GM23248 (cell line): ENCODE results near the gene APOL2. TPM values are rescaled to one million over a fixed set of nuclear protein-coding genes. Genes with fewer than 3 reads are reported as not detected.

Source experiments
- DNase-seq: peaks from one replicate; pipeline ENCODE4 v3.0.0-alpha.2; 2015
- H2AFZ ChIP-seq: fragments of 200-600 bp; sonication (generic); 2 replicates; pipeline ENCODE4 v1.6.1; 2016; ENCODE audit warnings: antibody characterized with exemption
- H3F3A ChIP-seq: fragments of 200-600 bp; sonication (generic); 2 replicates; pipeline ENCODE4 v1.6.1; 2016; ENCODE audit warnings: mild to moderate bottlenecking, antibody characterized with exemption, mixed run types; ENCODE audit not compliant: insufficient read depth
- H3K27ac ChIP-seq: fragments of 200-600 bp; sonication (generic); 2 replicates; pipeline ENCODE4 v1.5.1; 2016; ENCODE audit warnings: mild to moderate bottlenecking
- H3K27me3 ChIP-seq: fragments of 200-600 bp; sonication (generic); replicated peaks from 2 replicates; pipeline ENCODE4 v1.6.1; 2016; ENCODE audit warnings: mild to moderate bottlenecking; ENCODE audit not compliant: insufficient read depth
- H3K36me3 ChIP-seq: fragments of 200-600 bp; sonication (generic); 2 replicates; pipeline ENCODE4 v1.6.1; 2016; ENCODE audit warnings: low read depth, mild to moderate bottlenecking
- H3K4me1 ChIP-seq: fragments of 200-600 bp; sonication (generic); 2 replicates; pipeline ENCODE4 v1.6.1; 2016; ENCODE audit warnings: mild to moderate bottlenecking; ENCODE audit not compliant: insufficient read depth
- H3K4me2 ChIP-seq: fragments of 200-600 bp; sonication (generic); one replicate; pipeline ENCODE4 v1.6.1; 2016; ENCODE audit warnings: mild to moderate bottlenecking; ENCODE audit not compliant: unreplicated experiment
- H3K4me3 ChIP-seq: fragments of 200-600 bp; sonication (generic); 2 replicates; pipeline ENCODE4 v1.5.1; 2016; ENCODE audit warnings: mild to moderate bottlenecking
- H3K79me2 ChIP-seq: fragments of 200-600 bp; sonication (generic); 2 replicates; pipeline ENCODE4 v1.6.1; 2016; ENCODE audit warnings: mild to moderate bottlenecking; ENCODE audit not compliant: insufficient read depth
- H3K9ac ChIP-seq: fragments of 200-600 bp; sonication (generic); 2 replicates; pipeline ENCODE4 v1.6.1; 2016; ENCODE audit warnings: mild to moderate bottlenecking
- H3K9me2 ChIP-seq: fragments of 200-600 bp; sonication (generic); 2 replicates; pipeline ENCODE4 v1.6.1; 2016; ENCODE audit warnings: mixed run types, mild to moderate bottlenecking, moderate library complexity; ENCODE audit not compliant: insufficient read depth
- H3K9me3 ChIP-seq: fragments of 200-600 bp; sonication (generic); one replicate; pipeline ENCODE4 v1.6.1; 2017; ENCODE audit warnings: low read depth
- H4K20me1 ChIP-seq: fragments of 200-600 bp; sonication (generic); 2 replicates; pipeline ENCODE4 v1.6.0; 2016; ENCODE audit not compliant: insufficient read depth
- EZH2 ChIP-seq: fragments of 200-600 bp; sonication (generic); IDR thresholded peaks from 2 replicates; pipeline ENCODE4 v1.6.1; 2018; ENCODE audit warnings: antibody characterized with exemption, mild to moderate bottlenecking; ENCODE audit not compliant: insufficient read depth, poor library complexity, severe bottlenecking
- EZH2phosphoT487 ChIP-seq: fragments of 200-600 bp; sonication (generic); IDR thresholded peaks from 2 replicates; pipeline ENCODE4 v1.6.1; 2018; ENCODE audit warnings: antibody characterized with exemption, moderate library complexity, mild to moderate bottlenecking, low read depth; ENCODE audit not compliant: insufficient read depth
- WGBS, 2 experiments: methylation state at CpG; one replicate each; pipeline ENCODE4 v1.1.6; 2015 to 2017; ENCODE audit warnings: low lambda C conversion rate in 2 of 2, low coverage in 1 of 2; ENCODE audit errors: missing lambda C conversion rate in 2 of 2; 5-methylcytosine and 5-hydroxymethylcytosine counted together
- in situ Hi-C: fragments of 300-500 bp; cut with MboI; formaldehyde crosslinking; loops from 2 replicates; pipeline ENCODE4 v1.15.0; 2020
- polyA plus RNA-seq: library from polyadenylated mRNA; unstranded; fragments of >200 nt; fragmentation: Nextera tagmentation; extraction: Ambion mirVana; gene quantifications from 2 replicates; pipeline ENCODE4 v1.2.1, GENCODE V29; 2016
- total RNA-seq: library from RNA; depleted of rRNA; stranded (reverse); fragments of >200 nt; shearing (Covaris generic); gene quantifications from 2 replicates; pipeline ENCODE4 v1.2.3, GENCODE V29; 2014

Gene APOL2
- total and polyA plus RNA-seq, 2 experiments from 2014 or later, result 28.4 to 37.7 TPM

- WGBS, 2 experiments, result 68 to 72% methylated on average over 5 of the region's 5 CpGs
- Histone ChIP-seq H3K9me2 (no peaks in the 10 kb centered on the region), H3K36me3 (no peaks in the 10 kb centered on the region), H2AFZ (no peak overlapping the region), H3K9me3 (no peaks in the 10 kb centered on the region), H3K4me3 (no peak overlapping the region), H3K79me2 (no peaks in the 10 kb centered on the region), H4K20me1 (no peaks in the 10 kb centered on the region), H3K4me2 (no peak overlapping the region), H3K27me3 (no peaks in the 10 kb centered on the region), H3K9ac (no peak overlapping the region), H3K4me1 (peaks cover 7% of the 10 kb centered on the region; the same call in 1 of the 2 replicates), H3K27ac (no peak overlapping the region), H3F3A (no peaks in the 10 kb centered on the region)
- no peak for DNase-seq
- in situ Hi-C loops, result loop anchor here (25.0 kb wide), 1 partner anchor 288 kb away; the partner anchor contains the start of gene TXN2
- TF ChIP-seq EZH2, result no peak
- no peak for TF ChIP-seq EZH2phosphoT487
Observed at GRCh38 chr22:36199001-36199551, 40.3 kb downstream of the APOL2 start.

GRCh38 chr22:36198536-36198935 lies 40.8 kb downstream of the APOL2 start:
- Histone ChIP-seq H4K20me1 (no peaks in the 10 kb centered on the region), H2AFZ (no peak overlapping the region), H3K4me2 (no peak overlapping the region), H3K9me3 (no peaks in the 10 kb centered on the region), H3K4me1 (peaks cover 7% of the 10 kb centered on the region; the same call in 1 of the 2 replicates), H3K79me2 (no peaks in the 10 kb centered on the region), H3K9ac (no peak overlapping the region), H3K36me3 (no peaks in the 10 kb centered on the region), H3K4me3 (no peak overlapping the region), H3K27ac (no peak overlapping the region), H3F3A (no peaks in the 10 kb centered on the region), H3K27me3 (no peaks in the 10 kb centered on the region), H3K9me2 (no peaks in the 10 kb centered on the region)
- no peak for TF ChIP-seq EZH2
- TF ChIP-seq EZH2phosphoT487, result no peak
- WGBS, 2 experiments, result 79 to 83% methylated on average over 3 of the region's 3 CpGs
- in situ Hi-C loops, result loop anchor here (25.0 kb wide), 1 partner anchor 289 kb away; the partner anchor contains the start of gene TXN2
- no peak for DNase-seq

- Histone ChIP-seq H3F3A (no peaks in the 10 kb centered on the region), H3K9me2 (no peaks in the 10 kb centered on the region), H3K9ac (no peak overlapping the region), H3K9me3 (no peaks in the 10 kb centered on the region), H3K79me2 (no peaks in the 10 kb centered on the region), H3K4me2 (no peak overlapping the region), H3K4me1 (peaks cover 7% of the 10 kb centered on the region; the same call in 1 of the 2 replicates), H3K4me3 (no peak overlapping the region), H3K36me3 (no peaks in the 10 kb centered on the region), H2AFZ (no peak overlapping the region), H3K27me3 (no peaks in the 10 kb centered on the region), H3K27ac (no peak overlapping the region), H4K20me1 (no peaks in the 10 kb centered on the region)
- no peak for DNase-seq
- no peak for TF ChIP-seq EZH2
- no peak for TF ChIP-seq EZH2phosphoT487
- in situ Hi-C loops, result loop anchor here (25.0 kb wide), 1 partner anchor 290 kb away; the partner anchor contains the start of gene TXN2
- 65% methylated on average over 8 of the region's 8 CpGs for WGBS, 2 experiments
Observed at GRCh38 chr22:36197514-36198146, 41.7 kb downstream of the APOL2 start.

GRCh38 chr22:36197065-36197440 lies 42.3 kb downstream of the APOL2 start:
- Histone ChIP-seq H3K4me2 (no peak overlapping the region), H4K20me1 (no peaks in the 10 kb centered on the region), H3F3A (no peaks in the 10 kb centered on the region), H2AFZ (no peak overlapping the region), H3K79me2 (no peaks in the 10 kb centered on the region), H3K4me3 (no peak overlapping the region), H3K9me2 (no peaks in the 10 kb centered on the region), H3K4me1 (peaks cover 7% of the 10 kb centered on the region; the same call in 1 of the 2 replicates), H3K27me3 (no peaks in the 10 kb centered on the region), H3K9ac (no peak overlapping the region), H3K9me3 (no peaks in the 10 kb centered on the region), H3K36me3 (no peaks in the 10 kb centered on the region), H3K27ac (no peak overlapping the region)
- no peak for TF ChIP-seq EZH2phosphoT487
- no peak for TF ChIP-seq EZH2
- peak; percentile 47 for DNase-seq
- whole genome bisulfite sequencing, 2 experiments, result 23 to 26% methylated on average over 4 of the region's 5 CpGs
- in situ Hi-C loops, result loop anchor here (25.0 kb wide), 1 partner anchor 290 kb away; the partner anchor contains the start of gene TXN2
